H54 (cell line): Measurements from ENCODE around the gene AP1G2.

Experiments
- DNase-seq: peaks from one replicate; pipeline ENCODE4 v3.0.0; 2011; ENCODE audit warnings: low spot score, mixed read lengths; ENCODE audit not compliant: insufficient read length
- FAIRE-seq: peaks from 3 replicates; lab custom pipeline; 2011; peaks lifted over from hg19 to GRCh38; lab: Jason Lieb, UNC
- POLR2A ChIP-seq: IDR thresholded peaks from 2 replicates; pipeline ENCODE4 v1.6.1; 2011; ENCODE audit warnings: low read depth, mild to moderate bottlenecking, low read length

Gene AP1G2

DNA sequence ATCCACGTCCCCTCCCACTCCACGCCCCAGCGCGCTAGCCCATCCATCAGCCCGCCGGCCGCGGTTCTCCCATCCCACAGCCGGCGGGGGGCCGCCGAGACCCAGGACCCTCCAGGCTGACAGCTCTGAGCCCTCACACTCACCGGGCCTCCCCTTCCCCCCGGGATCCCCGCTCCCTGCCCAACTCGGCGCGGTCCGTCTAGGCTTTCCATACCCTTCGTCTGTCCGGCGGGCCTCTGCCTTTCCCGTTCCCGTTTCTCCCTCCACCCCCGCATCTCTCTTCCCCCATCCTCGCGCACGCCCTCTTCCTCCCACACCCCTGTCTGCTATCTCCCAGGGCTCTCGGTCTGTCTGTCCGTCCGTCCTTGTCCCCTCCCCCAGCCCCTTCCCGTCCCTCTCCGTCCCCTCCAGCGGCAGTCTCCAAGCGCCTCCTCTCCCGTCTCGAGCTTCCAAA is 16.8 kb downstream of the AP1G2 start:
- no peak for DNase-seq
- TF ChIP-seq POLR2A, result no peak
- FAIRE-seq, result no peak

- no peak for TF ChIP-seq POLR2A
- DNase-seq, result no peak
- FAIRE-seq, result no peak
Observed at GRCh38 chr14:23550131-23550811, 17.3 kb downstream of the AP1G2 start.

DNA sequence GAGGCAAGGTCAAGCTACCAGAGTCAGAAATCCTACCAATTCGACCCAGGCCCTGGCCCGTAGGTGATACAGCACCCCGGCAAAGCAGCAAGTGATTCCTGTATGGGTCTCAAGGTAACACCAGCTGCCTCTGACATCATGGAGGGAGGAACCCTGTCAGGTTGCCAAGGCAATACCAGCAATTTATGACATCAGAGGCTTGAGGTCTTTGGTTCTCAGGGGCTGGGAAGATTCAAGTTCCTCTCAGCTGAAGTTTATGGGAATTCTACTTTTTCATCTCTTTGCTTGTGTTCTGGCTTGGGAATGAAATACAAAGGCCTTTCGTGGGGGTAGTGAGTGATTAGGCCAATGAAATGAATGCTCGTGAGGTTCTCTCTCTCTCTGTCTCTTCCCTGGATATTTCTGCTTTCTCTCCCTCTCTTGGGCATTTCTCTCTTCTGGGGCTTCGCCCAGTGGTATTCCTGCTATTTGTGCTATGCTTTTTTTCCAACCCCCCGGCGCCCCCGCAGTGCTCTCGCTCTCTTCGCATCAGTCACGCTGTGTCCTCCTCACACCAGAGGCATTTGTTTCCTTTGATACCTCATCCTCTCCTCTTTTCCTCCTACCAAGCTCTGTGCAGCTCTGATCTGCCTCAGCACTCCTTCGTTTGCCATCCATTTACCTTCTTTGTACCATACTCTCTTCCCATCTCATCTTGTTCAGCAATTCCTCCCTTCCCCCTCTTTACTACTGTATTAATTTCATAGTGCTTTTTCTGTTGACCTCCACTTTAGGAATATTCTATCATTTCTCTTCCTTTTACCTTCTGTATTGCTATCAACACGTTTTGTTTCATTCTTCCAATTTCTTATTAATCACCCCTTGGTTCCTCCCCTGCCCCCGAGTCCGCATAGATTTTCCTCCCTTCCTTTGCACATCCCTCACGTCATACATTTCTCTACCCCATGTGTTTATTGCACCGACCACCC is 19.0 kb downstream of the AP1G2 start:
- FAIRE-seq (no peak), DNase-seq (no peak)
- no peak for TF ChIP-seq POLR2A

DNA sequence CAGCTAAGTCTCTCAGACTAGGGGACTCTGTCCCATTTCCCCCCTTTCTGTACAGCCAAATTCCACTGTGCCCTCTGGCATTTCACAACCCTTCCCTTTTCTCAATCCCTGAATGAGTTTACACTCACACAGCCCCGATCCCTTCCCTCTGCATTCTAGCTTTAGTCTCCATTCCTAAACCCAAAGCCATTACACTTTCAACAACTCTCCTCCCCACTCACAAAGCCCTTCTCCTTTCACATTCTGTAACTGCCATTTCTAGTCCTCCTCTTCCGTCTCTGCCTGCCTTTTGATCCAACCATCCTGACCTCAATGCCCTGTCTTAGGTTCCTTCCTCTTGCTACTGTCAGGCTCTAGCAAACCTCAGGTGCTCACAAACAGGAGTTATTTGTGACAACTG is 19.7 kb downstream of the AP1G2 start:
- no peak for DNase-seq
- TF ChIP-seq POLR2A, result no peak
- FAIRE-seq, result no peak

GRCh38 chr14:23546450-23547035 is 21.0 kb downstream of the AP1G2 start:
- FAIRE-seq (no peak), DNase-seq (no peak)
- no peak for TF ChIP-seq POLR2A

DNA sequence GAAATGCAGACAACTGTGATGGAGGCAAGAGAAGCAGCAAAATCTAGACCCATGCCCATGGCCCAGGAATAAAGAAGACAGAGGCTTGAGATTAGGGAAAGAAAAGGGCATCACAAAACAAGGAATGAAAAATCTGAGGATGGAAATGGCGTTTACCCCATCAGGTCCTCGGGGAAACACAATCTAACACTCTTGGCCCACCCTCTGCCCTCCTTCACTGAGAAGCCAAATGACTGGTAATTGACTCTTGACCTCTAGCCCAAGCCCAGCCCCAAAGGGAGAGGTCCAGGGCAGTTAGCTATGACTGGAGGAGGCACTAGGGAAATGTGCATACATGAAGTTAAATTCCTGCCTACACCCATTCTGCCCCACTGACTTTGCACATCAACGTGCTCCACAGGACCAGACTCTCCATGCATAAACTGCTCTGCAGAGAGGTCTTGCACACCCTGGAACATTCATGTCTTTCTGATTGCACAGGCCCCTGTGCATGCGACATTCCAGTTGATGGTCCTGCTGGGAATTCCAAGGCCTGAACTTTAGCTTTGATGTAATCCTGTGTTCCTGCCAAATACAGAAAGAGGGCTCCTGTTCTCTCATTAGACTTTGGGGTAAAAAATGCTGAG is 21.7 kb downstream of the AP1G2 start:
- FAIRE-seq (no peak), DNase-seq (no peak)
- no peak for TF ChIP-seq POLR2A

DNA sequence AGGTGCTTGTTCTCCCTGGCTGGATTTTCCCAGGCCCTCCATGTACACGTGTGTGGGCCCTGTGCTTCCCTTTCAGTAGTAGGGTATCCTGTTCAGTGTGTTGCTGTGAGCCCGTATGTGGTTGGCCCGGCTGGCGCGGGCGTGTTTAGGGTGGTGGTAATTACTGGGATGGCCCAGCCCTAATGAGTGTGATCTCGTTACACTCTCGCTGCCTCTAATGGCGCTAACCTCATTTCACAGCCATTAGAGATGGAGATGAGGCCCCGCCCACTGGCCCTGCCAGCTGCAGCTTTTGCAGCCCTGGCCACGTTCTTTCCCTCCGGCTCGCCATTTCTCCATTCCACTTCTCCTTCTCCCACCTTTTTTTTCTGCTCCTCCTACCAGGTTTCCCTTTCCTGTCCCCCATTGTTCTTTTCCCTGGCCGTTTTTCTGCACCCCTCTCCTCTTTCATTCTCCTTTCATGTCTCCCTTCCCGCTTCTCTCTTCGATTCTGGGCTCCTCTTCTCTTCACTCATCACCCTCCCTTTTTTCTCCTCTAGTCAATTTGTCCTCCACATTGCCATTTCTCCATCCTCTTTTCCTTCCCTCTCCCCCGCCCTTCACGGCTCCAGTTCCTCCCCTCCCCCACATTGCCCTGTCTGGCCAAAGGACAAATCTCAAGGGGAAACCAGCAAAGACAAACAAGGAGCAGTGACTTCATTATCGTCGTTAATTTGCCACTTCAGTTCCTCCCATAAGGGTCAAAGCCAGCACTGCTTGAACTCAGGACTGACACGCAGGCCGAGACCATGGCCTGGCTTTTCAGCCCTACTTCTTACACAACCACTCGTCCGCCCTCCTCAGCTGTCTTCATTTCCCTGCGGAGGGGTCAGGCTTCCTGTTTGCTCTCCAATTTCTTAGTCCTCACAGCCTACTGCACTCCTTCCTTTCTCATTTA is 22.8 kb downstream of the AP1G2 start:
- DNase-seq, result no peak
- no peak for TF ChIP-seq POLR2A
- no peak for FAIRE-seq

GRCh38 chr14:23543403-23543802 is 24.2 kb downstream of the AP1G2 start:
- no peak for DNase-seq
- no peak for FAIRE-seq
- no peak for TF ChIP-seq POLR2A

DNA sequence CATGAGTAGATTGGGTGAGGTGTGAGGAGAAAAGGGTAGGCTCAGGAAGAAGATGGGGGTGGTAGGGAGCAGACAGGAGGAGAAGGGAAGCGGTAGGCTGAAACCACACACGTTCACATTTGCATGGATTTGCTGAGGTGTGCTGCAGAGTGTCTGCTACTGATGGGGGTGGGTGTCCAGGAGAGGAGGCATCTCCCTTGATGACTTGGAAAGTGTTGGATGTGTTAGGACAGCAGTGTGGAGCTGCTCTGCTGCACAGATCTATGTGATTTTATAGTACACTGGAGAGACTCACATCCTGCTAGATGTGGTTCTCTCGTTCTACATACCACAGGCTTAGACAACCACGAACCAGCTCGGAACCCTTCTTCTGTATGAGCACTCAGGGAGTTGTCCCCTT is 25.3 kb downstream of the AP1G2 start:
- no peak for TF ChIP-seq POLR2A
- FAIRE-seq (no peak), DNase-seq (no peak)

DNA sequence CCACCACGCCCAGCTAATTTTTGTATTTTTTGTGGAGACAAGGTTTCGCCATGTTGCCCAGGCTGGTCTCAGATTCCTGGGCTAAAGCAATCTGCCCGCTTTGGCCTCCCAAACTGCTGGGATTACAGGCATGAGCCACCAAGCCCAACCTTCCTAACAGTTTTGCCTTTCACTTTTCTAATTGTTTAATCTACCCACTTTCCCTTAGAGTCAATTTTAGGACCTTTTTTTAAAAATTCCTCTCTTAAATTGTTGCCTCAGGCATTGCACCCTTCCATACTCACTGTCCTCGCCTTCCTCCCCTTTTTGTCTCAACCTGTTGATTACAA is 27.5 kb downstream of the AP1G2 start:
- TF ChIP-seq POLR2A, result no peak
- DNase-seq, result no peak
- FAIRE-seq, result no peak

DNA sequence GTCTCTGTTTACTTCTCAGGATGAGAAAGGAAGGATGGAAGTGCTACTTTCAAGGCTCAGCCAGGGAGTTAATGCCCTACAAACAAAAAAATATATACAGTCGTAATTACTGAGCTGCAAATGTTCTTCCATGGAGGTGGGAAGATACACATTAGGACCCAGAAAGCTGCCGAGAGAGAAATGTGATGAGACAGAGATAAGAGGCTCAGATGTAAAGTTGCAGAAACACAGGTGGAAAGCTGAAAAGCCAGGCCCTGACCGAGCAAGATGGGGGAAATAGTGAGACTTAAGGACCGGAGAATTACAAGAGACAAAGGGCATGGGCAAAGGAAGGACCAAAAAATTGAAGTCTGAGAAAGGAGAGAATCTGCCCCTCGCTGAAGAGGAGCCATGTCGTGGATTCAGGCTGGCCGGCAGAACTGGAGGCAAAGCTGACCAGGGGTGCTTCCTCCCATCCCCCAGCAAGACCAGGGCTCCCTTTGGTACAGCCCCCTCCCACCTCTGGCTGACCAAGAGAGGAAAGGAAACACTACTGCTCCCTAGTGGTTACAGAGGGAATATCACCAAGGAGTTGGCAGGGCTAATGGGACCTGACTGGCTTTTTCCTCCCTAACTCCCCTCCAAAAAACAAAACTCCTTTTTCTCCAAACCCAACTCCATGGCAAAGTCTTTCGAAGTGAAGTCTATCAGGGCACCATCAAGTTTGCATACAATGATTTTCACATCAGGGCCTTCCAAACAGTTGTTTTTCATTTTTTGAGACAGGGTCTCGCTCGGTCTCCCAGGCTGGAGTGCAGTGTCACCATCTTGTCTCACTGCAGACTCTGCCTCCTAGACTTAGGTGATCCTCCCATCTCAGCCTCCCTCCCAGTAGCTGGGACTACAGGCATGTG is 28.1 kb downstream of the AP1G2 start:
- DNase-seq (no peak), FAIRE-seq (no peak)
- no peak for TF ChIP-seq POLR2A

GRCh38 chr14:23538785-23539184 is 28.8 kb downstream of the AP1G2 start:
- TF ChIP-seq POLR2A, result no peak
- DNase-seq (no peak), FAIRE-seq (no peak)
